NB4 (cell line): ENCODE measurements around the gene KIAA0930.

Source experiments
- MYC ChIP-seq: IDR thresholded peaks from 2 replicates; pipeline ENCODE4 v1.6.1; 2011; ENCODE audit warnings: low read depth, low read length
- POLR2A ChIP-seq: IDR thresholded peaks from 2 replicates; pipeline ENCODE4 v1.6.1; 2011; ENCODE audit warnings: mild to moderate bottlenecking; ENCODE audit not compliant: insufficient read length; ENCODE audit errors: extremely low read depth
- TF ChIP-seq, protein P1 (sequence below): IDR thresholded peaks from one replicate; pipeline ENCODE4 v1.5.1; 2012; ENCODE audit warnings: low read depth, low read length
- TF ChIP-seq, protein P2 (sequence below): IDR thresholded peaks from 2 replicates; pipeline ENCODE4 v1.6.1; 2011; ENCODE audit warnings: low read depth, low read length

DNA sequence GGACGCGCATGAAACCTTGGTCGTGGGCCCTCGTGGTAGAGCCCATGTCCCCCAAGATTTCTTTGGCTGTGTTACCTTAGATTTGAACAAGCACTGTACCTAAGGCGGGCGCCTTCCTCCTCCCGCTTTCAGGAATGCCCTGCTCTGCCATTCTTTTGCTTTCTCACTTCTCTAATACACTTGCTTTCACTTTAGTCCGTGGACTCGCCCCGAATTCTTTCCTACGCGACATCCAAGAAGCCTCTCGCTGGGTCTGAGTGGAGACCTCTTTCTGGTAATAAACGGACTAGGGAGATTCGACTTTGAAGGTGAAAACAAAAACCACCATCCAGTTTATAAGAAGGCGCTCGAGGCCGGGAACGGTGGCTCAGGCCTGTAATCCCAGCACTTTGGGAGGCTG lies 78.2 kb downstream of the KIAA0930 start:
- TF ChIP-seq POLR2A (no peak), MYC (no peak)
- TF ChIP-seq, protein P1, sequence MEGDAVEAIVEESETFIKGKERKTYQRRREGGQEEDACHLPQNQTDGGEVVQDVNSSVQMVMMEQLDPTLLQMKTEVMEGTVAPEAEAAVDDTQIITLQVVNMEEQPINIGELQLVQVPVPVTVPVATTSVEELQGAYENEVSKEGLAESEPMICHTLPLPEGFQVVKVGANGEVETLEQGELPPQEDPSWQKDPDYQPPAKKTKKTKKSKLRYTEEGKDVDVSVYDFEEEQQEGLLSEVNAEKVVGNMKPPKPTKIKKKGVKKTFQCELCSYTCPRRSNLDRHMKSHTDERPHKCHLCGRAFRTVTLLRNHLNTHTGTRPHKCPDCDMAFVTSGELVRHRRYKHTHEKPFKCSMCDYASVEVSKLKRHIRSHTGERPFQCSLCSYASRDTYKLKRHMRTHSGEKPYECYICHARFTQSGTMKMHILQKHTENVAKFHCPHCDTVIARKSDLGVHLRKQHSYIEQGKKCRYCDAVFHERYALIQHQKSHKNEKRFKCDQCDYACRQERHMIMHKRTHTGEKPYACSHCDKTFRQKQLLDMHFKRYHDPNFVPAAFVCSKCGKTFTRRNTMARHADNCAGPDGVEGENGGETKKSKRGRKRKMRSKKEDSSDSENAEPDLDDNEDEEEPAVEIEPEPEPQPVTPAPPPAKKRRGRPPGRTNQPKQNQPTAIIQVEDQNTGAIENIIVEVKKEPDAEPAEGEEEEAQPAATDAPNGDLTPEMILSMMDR: no peak
- TF ChIP-seq, protein P2, sequence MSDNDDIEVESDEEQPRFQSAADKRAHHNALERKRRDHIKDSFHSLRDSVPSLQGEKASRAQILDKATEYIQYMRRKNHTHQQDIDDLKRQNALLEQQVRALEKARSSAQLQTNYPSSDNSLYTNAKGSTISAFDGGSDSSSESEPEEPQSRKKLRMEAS: no peak
